ENCODE data around the gene SLC2A9. TPM values are rescaled to one million over a fixed set of nuclear protein-coding genes. Genes with fewer than 3 reads are reported as not detected.

Gene SLC2A9
- total and polyA plus RNA-seq, 2 of the 8 experiments (the other 6 are each of a cell fraction or from before 2014, with no cell fraction given): 0.20 to 0.26 TPM

GRCh38 chr4:10002278-10002677, 19.0 kb downstream of the SLC2A9 start:
- no peak overlapping the region for H4K8ac ChIP-seq (ENCODE audit: extremely low read depth, insufficient read depth, low read length)
- no peaks in the 10 kb centered on the region for H3K4me1 ChIP-seq (replicated peaks in 1 of 4; ENCODE audit: control insufficient read depth in 3 of 4, insufficient read depth in 4 of 4, low read length in 3 of 4)
- TF ChIP-seq SIRT6 (IDR thresholded peaks at IDR 0.05; ENCODE audit: low read length): no peak
- TF ChIP-seq BACH1 (IDR thresholded peaks at IDR 0.05; ENCODE audit: low read length): no peak
- no peak for TF ChIP-seq CREB1 (IDR thresholded peaks at IDR 0.05)
- TF ChIP-seq JUN (IDR thresholded peaks at IDR 0.05; ENCODE audit: low read depth, low read length): no peak
- POLR2A ChIA-PET (ENCODE audit: partially characterized antibody): no interaction called here
- no peaks in the 10 kb centered on the region for H3K9me3 ChIP-seq (ENCODE audit: insufficient read depth in 2 of 2, low read depth in 1 of 2, low read length in 1 of 2)
- H3K4me3 ChIP-seq (ENCODE audit: extremely low read depth in 1 of 4, insufficient read depth in 2 of 4, low read depth in 3 of 4, low read length in 4 of 4): no peak overlapping the region
- no peaks in the 10 kb centered on the region for H3K36me3 ChIP-seq (ENCODE audit: control insufficient read depth in 2 of 4, insufficient read depth in 4 of 4, low read length in 3 of 4)
- H3K79me1 ChIP-seq (ENCODE audit: low read depth, low read length): no peaks in the 10 kb centered on the region
- FAIRE-seq (no peak), DNase-seq (ENCODE audit: low read depth in 1 of 2, low spot score in 2 of 2) (no peak)
- no peak overlapping the region for H3K27ac ChIP-seq (ENCODE audit: low read depth, low read length)
- H2BK12ac ChIP-seq (ENCODE audit: low read depth, low read length): no peak overlapping the region
- no peak overlapping the region for H3K56ac ChIP-seq (replicated peaks; ENCODE audit: insufficient read length, low read depth, low read length)
- H3K9ac ChIP-seq (replicated peaks in 1 of 4; ENCODE audit: extremely low read depth in 1 of 4, low read depth in 3 of 4, low read length in 3 of 4): no peak overlapping the region
- H3K4ac ChIP-seq (replicated peaks; ENCODE audit: insufficient read length, low read depth, low read length): no peak overlapping the region
- H2BK5ac ChIP-seq (ENCODE audit: low read depth, low read length): no peak overlapping the region
- no peaks in the 10 kb centered on the region for H4K20me1 ChIP-seq (replicated peaks in 1 of 2; ENCODE audit: control insufficient read depth in 1 of 2, insufficient read depth in 2 of 2, low read length in 2 of 2)
- WGBS, 2 experiments (ENCODE audit: extremely low coverage in 1 of 2, insufficient coverage in 1 of 2, insufficient read length in 1 of 2, insufficient replicate concordance in 2 of 2, low coverage in 1 of 2, low lambda C conversion rate in 2 of 2, missing lambda C conversion rate in 1 of 2): 91% methylated on average over 2 of the region's 2 CpGs; no CpG with 5 or more reads in 1 of the 2 experiments
- H3K27me3 ChIP-seq (replicated peaks in 1 of 4; ENCODE audit: control insufficient read depth in 3 of 4, extremely low read depth in 1 of 4, insufficient read depth in 3 of 4, low read length in 3 of 4): no peaks in the 10 kb centered on the region; a peak in 1 of 7 replicates
- no peak overlapping the region for H3K18ac ChIP-seq (ENCODE audit: extremely low read depth, low read length)
- no peak overlapping the region for H2AFZ ChIP-seq (ENCODE audit: low read length)
- H4K5ac ChIP-seq (ENCODE audit: insufficient read length, low read depth, low read length): no peak overlapping the region
- H3K23me2 ChIP-seq (ENCODE audit: low read depth, low read length): no peaks in the 10 kb centered on the region
- no peak overlapping the region for H2BK20ac ChIP-seq (ENCODE audit: low read length)
- CTCF ChIA-PET (ENCODE audit: partially characterized antibody): interaction anchor here (0.6 to 4.8 kb wide), 4 partner anchors 12 to 43 kb away, joined by 4 to 35 read pairs (median 8); no protein-coding TSS in a partner anchor
- H4K91ac ChIP-seq (replicated peaks; ENCODE audit: insufficient read length, low read length): no peak overlapping the region
- no peak overlapping the region for H3K4me2 ChIP-seq (ENCODE audit: insufficient read depth in 1 of 2, low read depth in 2 of 2, low read length in 2 of 2)
- no peak overlapping the region for H2BK15ac ChIP-seq (ENCODE audit: low read length)
- no peak overlapping the region for H3K14ac ChIP-seq (ENCODE audit: insufficient read length)
- H2AK5ac ChIP-seq (ENCODE audit: low read depth, low read length): no peak overlapping the region
- H3K79me2 ChIP-seq (ENCODE audit: control insufficient read depth in 1 of 2, insufficient read depth in 2 of 2, low read length in 2 of 2): no peaks in the 10 kb centered on the region
- no peak overlapping the region for H2BK120ac ChIP-seq (replicated peaks; ENCODE audit: low read depth, low read length)
- H3K23ac ChIP-seq (ENCODE audit: insufficient read length): no peak overlapping the region
